ENCODE data around the gene CASP9. TPM values are rescaled to one million over a fixed set of nuclear protein-coding genes. Genes with fewer than 3 reads are reported as not detected.
"Not testable (repeated sequence)": the region's sequence is repeated elsewhere in the genome, so short reads cannot be mapped to it uniquely, and the experiment has no call there.

CASP9 gene
- total RNA-seq, 4 donors from 2014 or later: 7.4 to 34.0 (median 26.2) TPM

- H3K27ac ChIP-seq: no peak overlapping the region
- DNase-seq: no peak
- no peaks in the 10 kb centered on the region for H3K9me3 ChIP-seq
- TF ChIP-seq POLR2A (IDR thresholded peaks at IDR 0.05): no peak
- TF ChIP-seq CTCF (IDR thresholded peaks at IDR 0.05): no peak
- peaks cover 0 to 28% (median 0%) of the 10 kb centered on the region in 3 donors for H3K36me3 ChIP-seq
- H3K27me3 ChIP-seq: no peaks in the 10 kb centered on the region
- no peak overlapping the region for H3K4me3 ChIP-seq
- no peaks in the 10 kb centered on the region for H3K4me1 ChIP-seq
Measured at GRCh38 chr1:15489052-15489736, 34.8 kb downstream of the CASP9 start.

DNA sequence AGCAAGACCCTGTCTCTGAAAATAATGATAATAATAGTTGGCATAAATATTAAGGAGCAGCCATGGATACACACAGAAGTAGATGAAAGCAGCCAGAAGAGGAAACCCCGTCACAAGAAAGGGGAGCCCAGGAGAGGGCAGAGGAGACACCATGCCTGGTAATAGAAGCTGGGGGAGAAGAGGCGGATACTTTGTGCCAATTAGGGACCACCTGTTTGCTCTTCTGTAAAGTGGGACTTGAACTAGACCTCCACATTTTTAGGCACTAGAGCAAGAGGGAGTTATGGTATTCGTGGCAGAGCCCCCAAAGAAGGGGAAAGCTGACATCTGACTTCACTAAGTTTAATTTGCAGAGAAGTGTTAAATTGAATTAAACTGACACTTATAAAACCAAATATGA, 35.6 kb downstream of the CASP9 start:
- no peak for TF ChIP-seq CTCF (IDR thresholded peaks at IDR 0.05)
- TF ChIP-seq POLR2A (IDR thresholded peaks at IDR 0.05): no peak
- no peak overlapping the region for H3K27ac ChIP-seq
- no peaks in the 10 kb centered on the region for H3K4me1 ChIP-seq
- no peaks in the 10 kb centered on the region for H3K27me3 ChIP-seq
- no peak for DNase-seq
- H3K9me3 ChIP-seq: no peaks in the 10 kb centered on the region
- H3K36me3 ChIP-seq: peaks cover 0 to 20% (median 0%) of the 10 kb centered on the region in 3 donors
- no peak overlapping the region for H3K4me3 ChIP-seq

DNA sequence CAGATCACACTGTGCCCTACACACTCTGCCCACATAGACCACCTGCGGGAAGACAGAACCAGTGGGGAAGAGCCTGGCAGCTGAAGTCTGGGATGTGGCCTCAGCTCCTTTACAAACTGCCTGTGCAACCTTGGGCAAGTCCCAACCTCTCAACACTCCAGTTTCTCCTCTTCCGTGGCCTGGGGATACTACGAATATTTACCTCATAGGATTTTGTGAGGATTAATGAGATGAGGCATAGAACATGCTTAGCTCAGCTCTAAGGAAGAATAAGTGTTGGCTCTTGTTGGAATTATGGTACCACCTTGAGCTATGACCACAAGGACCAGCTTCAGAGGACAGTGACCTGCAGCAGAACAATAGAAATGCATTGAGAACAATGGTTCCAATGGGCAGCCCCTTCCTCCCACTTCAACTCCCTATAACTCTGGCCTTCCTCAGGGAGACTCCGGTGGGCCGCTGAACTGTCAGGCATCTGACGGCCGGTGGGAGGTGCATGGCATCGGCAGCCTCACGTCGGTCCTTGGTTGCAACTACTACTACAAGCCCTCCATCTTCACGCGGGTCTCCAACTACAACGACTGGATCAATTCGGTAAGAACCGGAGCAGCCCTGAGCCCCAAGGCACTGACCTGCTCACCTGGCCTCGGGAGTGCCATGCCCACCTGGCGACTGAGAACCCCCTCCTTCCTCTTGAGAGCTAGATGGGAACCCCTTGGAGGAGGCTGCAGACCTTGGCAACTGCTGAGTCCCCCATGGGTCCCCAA, 37.0 kb downstream of the CASP9 start:
- H3K4me3 ChIP-seq, DNase-seq, H3K27ac ChIP-seq, H3K27me3 ChIP-seq, H3K4me1 ChIP-seq, H3K36me3 ChIP-seq, H3K9me3 ChIP-seq: not testable (repeated sequence)

- Histone ChIP-seq H3K9me3 (no peaks in the 10 kb centered on the region), H3K4me3 (no peak overlapping the region), H3K27ac (no peak overlapping the region), H3K27me3 (no peaks in the 10 kb centered on the region), H3K4me1 (no peaks in the 10 kb centered on the region), H3K36me3 (no peaks in the 10 kb centered on the region)
- TF ChIP-seq POLR2A (IDR thresholded peaks at IDR 0.05): no peak
- DNase-seq: no peak
Measured at GRCh38 chr1:15485636-15486035, 38.4 kb downstream of the CASP9 start.

- H3K4me3 ChIP-seq, H3K4me1 ChIP-seq, H3K36me3 ChIP-seq, DNase-seq, H3K27ac ChIP-seq, H3K9me3 ChIP-seq, H3K27me3 ChIP-seq: not testable (repeated sequence)
Measured at GRCh38 chr1:15484443-15484842, 39.6 kb downstream of the CASP9 start.

DNA sequence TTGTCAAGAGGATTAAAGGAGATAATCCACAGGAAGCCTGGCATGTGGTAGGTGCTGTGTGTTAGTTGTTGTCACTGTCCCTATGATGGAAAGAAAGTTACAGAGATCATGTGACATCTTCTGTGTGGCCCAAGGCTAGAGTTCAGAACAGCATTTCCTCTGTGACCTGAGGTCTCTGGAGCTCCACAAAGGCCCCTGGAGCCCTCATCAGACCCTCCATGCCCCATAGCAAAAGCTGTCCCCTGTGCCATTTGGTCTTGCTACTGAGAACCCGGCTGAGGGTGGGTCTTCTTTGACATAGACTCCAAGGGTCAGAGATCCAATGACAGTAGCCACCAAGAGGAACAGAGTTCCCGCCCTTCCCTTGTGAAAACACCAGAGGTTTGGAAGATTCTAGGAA, 40.0 kb downstream of the CASP9 start:
- no peak overlapping the region for H3K27ac ChIP-seq

GRCh38 chr1:15482983-15483543, 41.0 kb downstream of the CASP9 start:
- not testable (repeated sequence) for DNase-seq, H3K9me3 ChIP-seq, H3K27me3 ChIP-seq, H3K36me3 ChIP-seq, H3K4me1 ChIP-seq, H3K4me3 ChIP-seq, H3K27ac ChIP-seq

More for the DNA sequence above, 40.0 kb downstream of the CASP9 start:
- TF ChIP-seq CTCF (IDR thresholded peaks at IDR 0.05) (no peak), POLR2A (IDR thresholded peaks at IDR 0.05) (no peak)
- no peaks in the 10 kb centered on the region for H3K36me3 ChIP-seq
- H3K9me3 ChIP-seq: no peaks in the 10 kb centered on the region
- DNase-seq: no peak
- H3K4me1 ChIP-seq: no peaks in the 10 kb centered on the region
- H3K4me3 ChIP-seq: no peak overlapping the region
- no peaks in the 10 kb centered on the region for H3K27me3 ChIP-seq

GRCh38 chr1:15482455-15482854, 41.6 kb downstream of the CASP9 start:
- not testable (repeated sequence) for H3K27ac ChIP-seq, DNase-seq, H3K27me3 ChIP-seq

More at GRCh38 chr1:15482455-15482854, 41.6 kb downstream of the CASP9 start:
- H3K4me3 ChIP-seq, H3K9me3 ChIP-seq, H3K36me3 ChIP-seq, H3K4me1 ChIP-seq: not testable (repeated sequence)
